Esophagus muscularis mucosa (tissue), 4 donors: ENCODE results near the gene SNAP47. TPM values are rescaled to one million over a fixed set of nuclear protein-coding genes. Genes with fewer than 3 reads are reported as not detected.

ENCODE experiments used
- DNase-seq: peaks from one replicate; pipeline ENCODE4 v3.0.0-alpha.2; 2017; ENCODE audit errors: extremely low spot score
- H3K27ac ChIP-seq, 4 donors: fragments of 200-600 bp; sonication (generic); replicated peaks in 1 of 4; 1 replicate in 3 of 4; 2 replicates in 1 of 4; pipeline ENCODE4 v1.5.1; 2016 to 2019; ENCODE audit warnings: mild to moderate bottlenecking in 1 of 4
- H3K27me3 ChIP-seq, 4 donors: fragments of 200-600 bp; sonication (generic); one replicate each; pipeline versions ENCODE4 v1.5.1 to v1.6.0; 2016 to 2019
- H3K36me3 ChIP-seq, 4 donors: fragments of 200-600 bp; sonication (generic); one replicate each; pipeline ENCODE4 v1.5.1; 2016 to 2019
- H3K4me1 ChIP-seq, 4 donors: fragments of 200-600 bp; sonication (generic); one replicate each; pipeline ENCODE4 v1.5.1; 2016 to 2019
- H3K4me3 ChIP-seq, 4 donors: fragments of 200-600 bp; sonication (generic); 1 replicate in 2 of 4; 2 replicates in 2 of 4; pipeline ENCODE4 v1.5.1; 2016 to 2019; ENCODE audit warnings: mild to moderate bottlenecking in 4 of 4, moderate library complexity in 1 of 4
- H3K9me3 ChIP-seq, 4 donors: fragments of 200-600 bp; sonication (generic); 1 replicate in 3 of 4; 2 replicates in 1 of 4; pipeline ENCODE4 v1.5.1; 2016 to 2019
- EP300 ChIP-seq: sonication (generic); formaldehyde crosslinking; IDR thresholded peaks from one replicate; pipeline ENCODE4 v1.6.1; 2017; ENCODE audit warnings: antibody characterized with exemption
- POLR2A ChIP-seq: fragments of 450-650 bp; IDR thresholded peaks from one replicate; pipeline ENCODE4 v1.6.1; 2017; ENCODE audit warnings: antibody characterized with exemption, moderate library complexity, mild to moderate bottlenecking, low read depth
- POLR2AphosphoS5 ChIP-seq, 2 donors: sonication (generic); formaldehyde crosslinking; IDR thresholded peaks; one replicate each; pipeline ENCODE4 v1.6.1; 2017; ENCODE audit warnings: antibody characterized with exemption in 2 of 2
- WGBS: methylation state at CpG from one replicate; pipeline ENCODE4 v1.1.5; 2018; 5-methylcytosine and 5-hydroxymethylcytosine counted together
- intact Hi-C: fragments of 100-400 bp; cut with DNase I; formaldehyde crosslinking; loops from one replicate; pipeline ENCODE4 v1.15.1; 2023
- total RNA-seq, 4 donors: library from RNA; depleted of rRNA; stranded (reverse); fragments of >200 nt; gene quantifications; one replicate each; pipeline versions ENCODE4 v1.1.0 to v1.2.1, GENCODE V29; 2016
- TF ChIP-seq, protein P1 (sequence below), 3 experiments: fragments of 200-600 bp in 2 of 3; fragments of 450-650 bp in 1 of 3; sonication (generic) in 2 of 3; IDR thresholded peaks; one replicate each; pipeline ENCODE4 v1.5.1; 2017 to 2019; ENCODE audit warnings: antibody characterized with exemption in 3 of 3, mild to moderate bottlenecking in 2 of 3, moderate library complexity in 1 of 3

Gene SNAP47
- total RNA-seq, 4 donors from 2014 or later, result 26.6 to 41.0 (median 38.8) TPM

DNA sequence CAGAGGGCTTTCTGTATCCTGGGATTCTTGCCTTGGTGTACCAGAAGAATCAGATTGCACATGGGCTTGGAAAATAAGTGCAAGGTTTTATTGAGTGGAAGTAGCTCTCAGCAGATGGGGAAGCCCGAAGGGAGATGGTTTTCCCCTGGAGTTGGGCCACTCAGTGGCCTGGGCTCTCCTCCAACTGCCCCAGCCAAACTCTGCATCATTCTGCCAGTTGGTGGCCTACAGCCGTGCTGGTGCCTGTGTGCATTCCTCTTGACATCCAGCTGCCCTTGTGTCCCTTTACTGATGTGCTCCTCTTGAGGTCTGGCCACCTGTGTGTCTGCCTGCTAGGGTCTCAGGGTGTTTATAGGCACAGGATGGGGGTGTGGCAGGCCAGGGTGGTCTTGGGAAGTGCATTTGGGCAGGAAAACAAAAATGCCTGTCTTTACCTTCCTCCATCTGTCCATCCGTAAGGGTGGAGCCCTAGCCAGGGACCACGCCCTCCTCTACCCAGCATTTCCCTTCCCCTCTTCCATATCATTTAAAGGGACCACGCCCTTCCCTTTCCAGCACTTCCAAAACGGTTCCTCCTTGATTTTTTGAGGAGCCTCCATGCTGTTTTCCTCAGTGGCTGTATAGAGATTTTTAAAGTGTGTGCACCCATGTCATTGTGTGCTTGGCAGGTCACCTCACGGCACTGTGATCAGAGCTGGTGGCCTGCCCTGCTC, 18.9 kb downstream of the SNAP47 start:
- Histone ChIP-seq H3K27ac (peak overlapping the region; percentile 49 to 86 (median 71)), H3K9me3 (no peaks in the 10 kb centered on the region), H3K4me3 (no peak overlapping the region), H3K27me3 (no peaks in the 10 kb centered on the region), H3K36me3 (peaks cover 0 to 24% (median 15%) of the 10 kb centered on the region in 4 donors), H3K4me1 (peaks cover 64 to 95% (median 91%) of the 10 kb centered on the region in 4 donors)
- intact Hi-C loops, result no loop called here
- no peak for DNase-seq
- TF ChIP-seq, protein P1, sequence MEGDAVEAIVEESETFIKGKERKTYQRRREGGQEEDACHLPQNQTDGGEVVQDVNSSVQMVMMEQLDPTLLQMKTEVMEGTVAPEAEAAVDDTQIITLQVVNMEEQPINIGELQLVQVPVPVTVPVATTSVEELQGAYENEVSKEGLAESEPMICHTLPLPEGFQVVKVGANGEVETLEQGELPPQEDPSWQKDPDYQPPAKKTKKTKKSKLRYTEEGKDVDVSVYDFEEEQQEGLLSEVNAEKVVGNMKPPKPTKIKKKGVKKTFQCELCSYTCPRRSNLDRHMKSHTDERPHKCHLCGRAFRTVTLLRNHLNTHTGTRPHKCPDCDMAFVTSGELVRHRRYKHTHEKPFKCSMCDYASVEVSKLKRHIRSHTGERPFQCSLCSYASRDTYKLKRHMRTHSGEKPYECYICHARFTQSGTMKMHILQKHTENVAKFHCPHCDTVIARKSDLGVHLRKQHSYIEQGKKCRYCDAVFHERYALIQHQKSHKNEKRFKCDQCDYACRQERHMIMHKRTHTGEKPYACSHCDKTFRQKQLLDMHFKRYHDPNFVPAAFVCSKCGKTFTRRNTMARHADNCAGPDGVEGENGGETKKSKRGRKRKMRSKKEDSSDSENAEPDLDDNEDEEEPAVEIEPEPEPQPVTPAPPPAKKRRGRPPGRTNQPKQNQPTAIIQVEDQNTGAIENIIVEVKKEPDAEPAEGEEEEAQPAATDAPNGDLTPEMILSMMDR (IDR thresholded peaks at IDR 0.05), result no peak
- TF ChIP-seq POLR2AphosphoS5 (IDR thresholded peaks at IDR 0.05) (peak; percentile 38 to 71), POLR2A (no peak), EP300 (no peak)
- 73% methylated on average over 5 of the region's 7 CpGs for whole genome bisulfite sequencing

DNA sequence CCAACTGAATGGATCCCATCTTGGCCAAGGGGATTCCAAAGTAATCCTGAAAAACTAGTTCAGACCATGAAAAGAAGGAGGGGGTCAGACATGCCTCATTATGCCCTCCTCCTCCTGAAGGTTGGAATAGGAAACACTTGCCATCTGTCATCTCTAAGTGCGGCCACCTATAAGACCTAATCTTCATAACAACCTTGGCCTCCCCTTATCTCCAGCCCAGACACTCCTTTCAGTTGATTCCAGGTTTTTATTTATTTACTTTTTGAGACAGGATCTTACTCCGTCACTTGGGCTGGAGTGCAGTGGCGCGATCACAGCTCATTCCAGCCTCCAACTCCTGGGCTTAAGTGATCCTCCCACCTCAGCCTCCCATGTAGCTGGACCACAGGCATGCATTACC, 19.7 kb downstream of the SNAP47 start:
- 95% methylated on average over 4 of the region's 4 CpGs for WGBS

DNA sequence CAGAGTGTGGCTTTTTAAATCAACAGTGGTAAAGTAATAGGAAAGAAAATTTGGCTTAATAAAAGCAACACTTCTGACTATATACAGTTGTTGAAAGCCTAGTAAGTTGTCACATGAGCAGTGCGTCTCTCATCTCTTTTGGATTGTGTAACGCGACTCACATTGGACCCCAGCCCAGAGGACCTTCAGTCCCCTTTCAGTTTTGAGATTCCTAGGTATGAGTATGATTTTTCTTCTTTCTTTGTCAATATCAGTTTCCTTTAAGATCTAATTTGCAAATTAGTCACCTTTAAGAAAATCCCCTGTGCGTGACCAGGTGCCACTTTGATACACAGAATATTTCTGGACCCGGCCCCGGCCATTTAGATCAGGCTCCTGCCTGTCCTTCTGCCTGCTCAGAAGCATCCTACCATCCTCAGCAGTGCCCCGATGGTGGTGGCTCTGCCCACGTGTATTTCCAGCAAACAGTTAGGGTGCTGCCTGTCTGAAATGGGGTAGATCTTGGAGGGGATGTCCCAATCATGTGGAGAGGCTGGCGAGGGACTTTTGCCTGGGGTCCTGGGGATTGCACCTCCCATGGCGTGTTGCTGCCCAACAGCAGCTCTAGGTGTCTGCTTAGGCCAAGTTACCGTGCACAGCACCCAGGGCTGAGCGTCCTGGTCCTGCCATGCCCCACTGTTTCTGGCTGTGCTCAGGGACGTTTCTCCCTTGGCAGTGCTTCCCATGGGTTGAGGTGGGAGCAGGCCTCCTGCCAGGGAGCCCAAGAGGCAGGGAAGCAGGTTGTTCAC, 21.1 kb downstream of the SNAP47 start:
- no peak for DNase-seq
- Histone ChIP-seq H3K36me3 (peaks cover 0 to 28% (median 15%) of the 10 kb centered on the region in 4 donors), H3K27me3 (no peaks in the 10 kb centered on the region), H3K27ac (peak overlapping the region; percentile 34 to 86 (median 81)), H3K9me3 (no peaks in the 10 kb centered on the region), H3K4me3 (no peak overlapping the region), H3K4me1 (peaks cover 60 to 89% (median 85%) of the 10 kb centered on the region in 4 donors)
- WGBS, result 65% methylated on average over 9 of the region's 13 CpGs
- intact Hi-C loops, result no loop called here
- no peak for TF ChIP-seq POLR2A
- no peak for TF ChIP-seq EP300
- TF ChIP-seq POLR2AphosphoS5 (IDR thresholded peaks at IDR 0.05), result peak; percentile 50 to 75

More for the DNA sequence above, 19.7 kb downstream of the SNAP47 start:
- DNase-seq, result no peak
- Histone ChIP-seq H3K9me3 (no peaks in the 10 kb centered on the region), H3K27ac (peak overlapping the region in 3 of 4 donors; percentile 9 to 86 (median 85)), H3K36me3 (peaks cover 0 to 27% (median 18%) of the 10 kb centered on the region in 4 donors), H3K27me3 (no peaks in the 10 kb centered on the region), H3K4me1 (peaks cover 64 to 95% (median 91%) of the 10 kb centered on the region in 4 donors), H3K4me3 (no peak overlapping the region)
- intact Hi-C loops, result no loop called here
- TF ChIP-seq POLR2AphosphoS5 (IDR thresholded peaks at IDR 0.05) (no peak), EP300 (no peak), POLR2A (no peak)
- TF ChIP-seq, protein P1 (IDR thresholded peaks at IDR 0.05), result no peak

DNA sequence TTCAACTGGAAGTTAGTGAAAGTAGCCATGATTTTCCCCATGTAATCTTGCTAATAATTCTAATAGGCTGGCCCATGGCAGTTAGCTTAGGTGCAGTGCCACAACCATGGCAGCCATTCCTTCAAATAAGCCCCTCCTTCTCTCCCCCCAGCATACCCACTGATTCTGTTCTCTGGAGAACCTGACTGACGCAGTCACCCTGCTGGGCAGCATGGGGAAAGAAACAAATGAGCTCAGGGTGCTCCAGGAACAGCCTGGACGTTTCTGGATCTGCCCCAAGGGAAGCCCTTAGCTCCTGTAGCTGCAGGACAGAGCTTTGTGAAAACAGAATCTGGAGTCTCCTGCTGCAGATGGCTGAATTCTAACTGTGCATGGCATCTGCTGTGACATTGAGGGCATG, 22.5 kb downstream of the SNAP47 start:
- 49% methylated on average over 2 of the region's 2 CpGs for WGBS
- no peaks in the 10 kb centered on the region for H3K27me3 ChIP-seq
- no peak for DNase-seq
- intact Hi-C loops, result no loop called here
- peak overlapping the region in 3 of 4 donors; percentile 77 to 86 (median 85) for H3K27ac ChIP-seq
- no peak overlapping the region for H3K4me3 ChIP-seq
- TF ChIP-seq, protein P1 (IDR thresholded peaks at IDR 0.05), result no peak
- TF ChIP-seq POLR2A (no peak), POLR2AphosphoS5 (IDR thresholded peaks at IDR 0.05) (peak; percentile 37 to 71), EP300 (no peak)
- H3K4me1 ChIP-seq, result peaks cover 69 to 93% (median 88%) of the 10 kb centered on the region in 4 donors
- no peaks in the 10 kb centered on the region for H3K9me3 ChIP-seq
- H3K36me3 ChIP-seq, result peaks cover 0 to 36% (median 16%) of the 10 kb centered on the region in 4 donors

DNA sequence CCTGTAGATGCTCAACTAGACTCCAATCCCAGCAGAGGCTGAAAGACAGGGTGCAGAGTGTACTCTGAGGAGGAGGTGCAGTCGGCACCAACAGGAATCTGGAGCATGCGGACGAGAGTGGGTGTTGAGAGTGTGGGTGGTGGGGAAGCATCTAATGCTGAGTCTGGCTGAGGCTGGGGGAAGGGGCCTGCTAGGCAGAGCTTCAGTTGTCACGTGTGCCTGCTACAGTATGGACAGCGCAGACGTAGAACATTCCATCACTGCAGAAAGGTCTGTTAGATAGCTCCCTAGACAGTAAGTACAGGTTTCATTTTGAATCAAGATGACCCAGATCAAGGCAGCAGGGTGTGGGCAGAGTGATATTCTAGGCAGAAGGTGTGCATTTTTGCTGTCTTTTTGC, 23.1 kb downstream of the SNAP47 start:
- peaks cover 0 to 36% (median 16%) of the 10 kb centered on the region in 4 donors for H3K36me3 ChIP-seq
- no peak overlapping the region for H3K4me3 ChIP-seq
- 73% methylated on average over 6 of the region's 6 CpGs for WGBS
- H3K27me3 ChIP-seq, result no peaks in the 10 kb centered on the region
- intact Hi-C loops, result no loop called here
- peaks cover 73 to 93% (median 88%) of the 10 kb centered on the region in 4 donors for H3K4me1 ChIP-seq
- no peaks in the 10 kb centered on the region for H3K9me3 ChIP-seq
- DNase-seq, result no peak
- peak overlapping the region; percentile 77 to 86 (median 82) for H3K27ac ChIP-seq
- TF ChIP-seq, protein P1 (IDR thresholded peaks at IDR 0.05), result no peak
- peak in 1 of 2 donors; percentile 4 for TF ChIP-seq POLR2AphosphoS5 (IDR thresholded peaks at IDR 0.05)
